K562 (cell line): ENCODE measurements around the gene STARD6. TPM values are rescaled to one million over a fixed set of nuclear protein-coding genes. Genes with fewer than 3 reads are reported as not detected.

Experiments used
- ATAC-seq: fragments of 200-7000 bp; cut with Tn5 transposase; 3 replicates; pipeline ENCODE4 v1.9.1; 2020; ENCODE audit warnings: moderate library complexity
- BruUV-seq: library from RNA; stranded (reverse); fragments of 400-500 nt; replicated peaks from 2 replicates; lab custom pipeline; 2021; lab: Mats Ljungman, UMichigan
- CTCF ChIA-PET: fragments of 300-600 bp; formaldehyde crosslinking; extraction: SDS; loops from one replicate; lab custom pipeline; 2021; ENCODE audit warnings: low intra/inter-chr PET ratio; lab: Yijun Ruan, JAX
- POLR2A ChIA-PET: fragments of 300-600, 350-650 bp; sonication (Branson Sonifier 250); formaldehyde crosslinking; extraction: SDS; loops from one replicate; lab custom pipeline; 2021; ENCODE audit warnings: antibody characterized with exemption, inconsistent platforms; lab: Yijun Ruan, JAX
- DNase-seq, 4 experiments: peaks; one replicate each; pipeline versions ENCODE4 v3.0.0 to v3.0.0-alpha.2; 2011 to 2018; ENCODE audit warnings: low spot score in 3 of 4, mixed read lengths in 3 of 4; ENCODE audit errors: extremely low read depth in 1 of 4
- FAIRE-seq: peaks from 2 replicates; lab custom pipeline; 2011; peaks lifted over from hg19 to GRCh38; lab: Jason Lieb, UNC
- H2AFZ ChIP-seq: 2 replicates; pipeline ENCODE4 v1.6.0; 2011; ENCODE audit warnings: low read depth, low read length, control low read depth, inconsistent platforms
- H3K27ac ChIP-seq: fragments of 200-600 bp; 3 replicates; pipeline ENCODE4 v1.8.0; 2011; ENCODE audit warnings: low read depth, mild to moderate bottlenecking, control low read depth, inconsistent platforms, low read length, moderate library complexity, mixed read lengths; ENCODE audit errors: extremely low read depth
- H3K27me3 ChIP-seq, 2 experiments: fragments of 300-600 bp in 1 of 2; 2 replicates in 1 of 2; 3 replicates in 1 of 2; pipeline versions ENCODE4 v1.6.0 to v1.8.0; 2011; ENCODE audit warnings: inconsistent platforms in 2 of 2, low read length in 2 of 2, mild to moderate bottlenecking in 1 of 2, mixed read lengths in 1 of 2, moderate library complexity in 1 of 2; ENCODE audit not compliant: control insufficient read depth in 2 of 2, insufficient read depth in 2 of 2
- H3K36me3 ChIP-seq: fragments of 300-600 bp; 3 replicates; pipeline ENCODE4 v1.8.0; 2011; ENCODE audit warnings: mild to moderate bottlenecking, low read length, inconsistent platforms; ENCODE audit not compliant: control insufficient read depth, insufficient read depth
- H3K4me1 ChIP-seq, 2 experiments: fragments of 200-600 bp in 1 of 2; replicated peaks in 1 of 2; 2 replicates in 1 of 2; 3 replicates in 1 of 2; pipeline versions ENCODE4 v1.5.1 to v1.8.0; 2011; ENCODE audit warnings: inconsistent platforms in 2 of 2, low read length in 2 of 2, mild to moderate bottlenecking in 1 of 2, mixed read lengths in 1 of 2, moderate library complexity in 1 of 2; ENCODE audit not compliant: control insufficient read depth in 2 of 2, insufficient read depth in 2 of 2
- H3K4me2 ChIP-seq: 2 replicates; pipeline ENCODE4 v1.6.1; 2011; ENCODE audit warnings: low read length, control low read depth, inconsistent platforms, mixed read lengths; ENCODE audit not compliant: insufficient read depth
- H3K4me3 ChIP-seq: fragments of 200-600 bp; sonication (generic), shearing (Covaris generic); 2 replicates; pipeline ENCODE4 v1.5.1; 2016; ENCODE audit warnings: control low read depth, inconsistent platforms
- H3K79me2 ChIP-seq: fragments of 200-600 bp; 3 replicates; pipeline ENCODE4 v1.8.0; 2011; ENCODE audit warnings: low read length, inconsistent platforms; ENCODE audit not compliant: control insufficient read depth, insufficient read depth
- H3K9ac ChIP-seq, 2 experiments: 2 replicates each; pipeline versions ENCODE4 v1.6.0 to v1.6.1; 2011; ENCODE audit warnings: low read depth in 2 of 2, low read length in 2 of 2, control low read depth in 1 of 2, inconsistent platforms in 1 of 2, mild to moderate bottlenecking in 1 of 2, mixed read lengths in 1 of 2; ENCODE audit not compliant: insufficient read depth in 1 of 2
- H3K9me1 ChIP-seq: one replicate; pipeline ENCODE4 v1.6.0; 2011; ENCODE audit warnings: inconsistent platforms, mild to moderate bottlenecking, low read length, moderate library complexity; ENCODE audit not compliant: control insufficient read depth, insufficient read depth
- H3K9me3 ChIP-seq: replicated peaks from 2 replicates; pipeline ENCODE4 v1.5.1; 2011; ENCODE audit warnings: low read depth, low read length, inconsistent platforms; ENCODE audit not compliant: control insufficient read depth, insufficient read depth
- H4K20me1 ChIP-seq: replicated peaks from 2 replicates; pipeline ENCODE4 v1.6.1; 2011; ENCODE audit warnings: low read length, inconsistent platforms, mixed read lengths; ENCODE audit not compliant: control insufficient read depth, insufficient read depth
- FOXJ2 ChIP-seq: fragments of 200-800 bp; sonication (Bioruptor generic); IDR thresholded peaks from 2 replicates; pipeline ENCODE4 v1.6.1; 2016; ENCODE audit warnings: missing genetic modification characterization, missing compliant biosample characterization
- WGBS: fragments of 100-300 bp; shearing (Covaris generic); methylation state at CpG from one replicate; pipeline ENCODE4 v1.1.6; 2016; ENCODE audit warnings: low coverage, mixed read lengths; ENCODE audit not compliant: insufficient coverage; ENCODE audit errors: missing lambda C conversion rate; 5-methylcytosine and 5-hydroxymethylcytosine counted together
- in situ Hi-C: fragments of 300-500 bp; cut with MboI; formaldehyde crosslinking; loops from 4 replicates; pipeline ENCODE4 v1.15.0; 2018; ENCODE audit warnings: inconsistent platforms, mixed read lengths
- intact Hi-C: fragments of 100-400 bp; cut with micrococcal nuclease; formaldehyde crosslinking; loops from 2 replicates; pipeline ENCODE4 v1.14.2; 2022
- polyA plus RNA-seq, 8 experiments: library from polyadenylated mRNA; depleted of rRNA in 4 of 8; stranded (reverse) in 5 of 8; unstranded in 3 of 8; fragments of >200 nt; fragmentation: Nextera tagmentation in 2 of 8; fragmentation: Illumina TruSeq in 1 of 8; extraction: Ambion mirVana in 2 of 8; extraction: Trizol in 1 of 8; gene quantifications; 2 replicates each; pipeline versions ENCODE4 v1.2.1 to v1.2.3, GENCODE V29; 2011 to 2014; ENCODE audit warnings: inconsistent platforms in 1 of 8, missing spikeins in 1 of 8
- total RNA-seq, 7 experiments: library from RNA; depleted of rRNA in 6 of 7; stranded (reverse); fragments of >200 nt in 6 of 7; fragmentation: Illumina TruSeq in 2 of 7; extraction: Trizol in 2 of 7; gene quantifications; 2 replicates each; pipeline versions ENCODE4 v1.2.1 to v1.2.3, GENCODE V29; 2011 to 2021; ENCODE audit warnings: low replicate concordance in 1 of 7
- TF ChIP-seq, protein P1 (sequence below): fragments of 450-650 bp; IDR thresholded peaks from 2 replicates; pipeline ENCODE4 v1.6.1; 2016

STARD6 gene
- total and polyA plus RNA-seq, 9 of the 15 experiments (the other 6 are each of a cell fraction or from before 2014, with no cell fraction given): 0.11 to 0.15 TPM; not detected in 7

DNA sequence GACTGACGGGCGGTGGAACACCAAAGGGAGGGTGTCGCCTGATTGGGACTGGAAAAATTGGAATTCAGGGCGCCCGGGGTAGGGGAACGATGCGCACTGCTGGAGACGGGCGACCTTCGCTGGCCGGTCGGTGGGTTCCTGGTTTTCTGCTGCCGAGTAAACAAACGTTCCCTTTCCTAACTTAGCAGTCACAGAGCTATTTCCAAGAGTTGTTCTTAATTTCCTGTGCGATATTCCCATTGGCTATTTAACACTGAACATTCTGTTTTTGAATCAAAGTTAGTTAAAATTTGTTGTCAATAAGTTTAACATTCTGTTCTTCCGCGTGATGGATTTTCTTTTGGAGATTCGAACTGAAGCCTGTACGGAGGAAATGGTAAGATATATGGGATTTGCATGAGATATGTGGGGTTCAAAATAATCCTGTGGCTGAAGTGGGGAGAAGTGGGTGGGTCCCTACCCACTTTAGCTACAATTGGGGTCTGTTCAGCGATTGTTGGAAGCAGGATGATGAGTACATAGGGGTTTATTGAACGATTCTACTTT, 910 bp upstream of the STARD6 start:
- peak overlapping the region; percentile 84 for H3K27ac ChIP-seq
- BruUV-seq: TSS peak; percentile 44
- ATAC-seq: peak; percentile 68
- peak overlapping the region; percentile 84 to 98 for H3K9ac ChIP-seq
- H3K79me2 ChIP-seq: peaks cover 23% of the 10 kb centered on the region
- no peaks in the 10 kb centered on the region for H3K9me1 ChIP-seq
- peak in 2 of 4 experiments; percentile 34 to 36 for DNase-seq
- ChIA-PET CTCF (no interaction called here), POLR2A (interaction anchor here (0.5 kb wide), 1 partner anchor 46 kb away, joined by 3 read pairs; no protein-coding TSS in a partner anchor)
- no peaks in the 10 kb centered on the region for H4K20me1 ChIP-seq
- WGBS: 2% methylated on average over 17 of the region's 21 CpGs
- peaks cover 17% of the 10 kb centered on the region; the same call in 1 of the 3 replicates for H3K36me3 ChIP-seq
- no peaks in the 10 kb centered on the region for H3K27me3 ChIP-seq
- peak overlapping the region; percentile 83 for H3K4me3 ChIP-seq
- H2AFZ ChIP-seq: peak overlapping the region; percentile 89
- TF ChIP-seq FOXJ2 (tag): no peak
- TF ChIP-seq, protein P1, sequence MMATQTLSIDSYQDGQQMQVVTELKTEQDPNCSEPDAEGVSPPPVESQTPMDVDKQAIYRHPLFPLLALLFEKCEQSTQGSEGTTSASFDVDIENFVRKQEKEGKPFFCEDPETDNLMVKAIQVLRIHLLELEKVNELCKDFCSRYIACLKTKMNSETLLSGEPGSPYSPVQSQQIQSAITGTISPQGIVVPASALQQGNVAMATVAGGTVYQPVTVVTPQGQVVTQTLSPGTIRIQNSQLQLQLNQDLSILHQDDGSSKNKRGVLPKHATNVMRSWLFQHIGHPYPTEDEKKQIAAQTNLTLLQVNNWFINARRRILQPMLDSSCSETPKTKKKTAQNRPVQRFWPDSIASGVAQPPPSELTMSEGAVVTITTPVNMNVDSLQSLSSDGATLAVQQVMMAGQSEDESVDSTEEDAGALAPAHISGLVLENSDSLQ: peak; percentile 56; the same call in 1 of the 2 replicates
- intact Hi-C loops: loop anchor here (5.0 kb wide), 1 partner anchor 34 kb away; no protein-coding TSS in a partner anchor
- peaks cover 2 to 7% of the 10 kb centered on the region in 2 experiments; a peak in 3 of 5 replicates for H3K4me1 ChIP-seq
- H3K4me2 ChIP-seq: peak overlapping the region; percentile 90
- in situ Hi-C loops: no loop called here
- no peak for FAIRE-seq
- no peaks in the 10 kb centered on the region for H3K9me3 ChIP-seq
